OCI-LY1 (cell line): ENCODE results near the gene MAT2A.

Source experiments
- H2AFZ ChIP-seq: fragments of 200-600 bp; sonication (generic), shearing (Covaris generic); 2 replicates; pipeline ENCODE4 v1.6.0; 2014; ENCODE audit warnings: antibody characterized with exemption, mild to moderate bottlenecking, low read length
- H3F3A ChIP-seq: fragments of 200-600 bp; sonication (generic), shearing (Covaris generic); 2 replicates; pipeline ENCODE4 v1.6.0; 2014; ENCODE audit warnings: mild to moderate bottlenecking, antibody characterized with exemption, low read length, moderate library complexity; ENCODE audit not compliant: insufficient read depth
- H3K27ac ChIP-seq: fragments of 200-600 bp; sonication (generic); 2 replicates; pipeline ENCODE4 v1.5.1; 2014; ENCODE audit warnings: low read length, mixed run types, mild to moderate bottlenecking, low read depth; ENCODE audit not compliant: poor library complexity, severe bottlenecking
- H3K27me3 ChIP-seq: fragments of 200-600 bp; sonication (generic); 2 replicates; pipeline ENCODE4 v1.6.0; 2014; ENCODE audit warnings: antibody characterized with exemption, mild to moderate bottlenecking, low read length, moderate library complexity; ENCODE audit not compliant: insufficient read depth
- H3K36me3 ChIP-seq: fragments of 200-600 bp; sonication (generic); 2 replicates; pipeline ENCODE4 v1.6.1; 2014; ENCODE audit warnings: mild to moderate bottlenecking, antibody characterized with exemption, low read length, moderate library complexity, mixed read lengths; ENCODE audit not compliant: insufficient read depth
- H3K4me1 ChIP-seq: fragments of 200-600 bp; sonication (generic); 2 replicates; pipeline ENCODE4 v1.5.1; 2014; ENCODE audit warnings: mild to moderate bottlenecking, low read length, moderate library complexity; ENCODE audit not compliant: insufficient read depth, severe bottlenecking
- H3K4me2 ChIP-seq: fragments of 200-600 bp; sonication (generic), shearing (Covaris generic); 2 replicates; pipeline ENCODE4 v1.6.1; 2014; ENCODE audit warnings: low read length
- H3K4me3 ChIP-seq: fragments of 200-600 bp; sonication (generic); 2 replicates; pipeline ENCODE4 v1.5.1; 2014; ENCODE audit warnings: low read length, low read depth, mild to moderate bottlenecking, mixed read lengths; ENCODE audit not compliant: poor library complexity, severe bottlenecking
- H3K79me2 ChIP-seq: fragments of 200-600 bp; shearing (Covaris generic); 2 replicates; pipeline ENCODE4 v1.6.1; 2016; ENCODE audit warnings: mixed run types, low read length, mixed read lengths; ENCODE audit not compliant: insufficient read depth
- H3K9ac ChIP-seq: fragments of 200-600 bp; sonication (generic), shearing (Covaris generic); 2 replicates; pipeline ENCODE4 v1.6.1; 2014; ENCODE audit warnings: mild to moderate bottlenecking, low read length, mixed read lengths
- H3K9me2 ChIP-seq: fragments of 200-600 bp; sonication (generic), shearing (Covaris generic); 2 replicates; pipeline ENCODE4 v1.6.1; 2014; ENCODE audit warnings: low read depth, mild to moderate bottlenecking, low read length, mixed read lengths
- H3K9me3 ChIP-seq: fragments of 200-600 bp; shearing (Covaris generic); 2 replicates; pipeline ENCODE4 v1.6.1; 2014; ENCODE audit warnings: low read length, mixed read lengths
- H4K20me1 ChIP-seq: fragments of 200-600 bp; sonication (generic), shearing (Covaris generic); 2 replicates; pipeline ENCODE4 v1.6.0; 2016; ENCODE audit warnings: mild to moderate bottlenecking, low read length; ENCODE audit not compliant: insufficient read depth
- CTCF ChIP-seq: fragments of 200-600 bp; sonication (generic), shearing (Covaris generic); IDR thresholded peaks from 2 replicates; pipeline ENCODE4 v1.5.1; 2017; ENCODE audit warnings: mild to moderate bottlenecking, antibody characterized with exemption, low read length, moderate library complexity, mixed read lengths
- EZH2 ChIP-seq: fragments of 200-600 bp; sonication (generic), shearing (Covaris generic); IDR thresholded peaks from 2 replicates; pipeline ENCODE4 v1.8.0; 2017; ENCODE audit warnings: borderline replicate concordance, mixed run types, mild to moderate bottlenecking, antibody characterized with exemption, low read length, moderate library complexity, mixed read lengths

MAT2A gene

GRCh38 chr2:85497944-85498630 lies 40.9 kb upstream of the MAT2A start:
- TF ChIP-seq CTCF (no peak), EZH2 (no peak)
- Histone ChIP-seq H2AFZ (no peak overlapping the region), H3K79me2 (no peaks in the 10 kb centered on the region), H3K27ac (no peak overlapping the region), H3F3A (no peaks in the 10 kb centered on the region), H3K9me2 (no peaks in the 10 kb centered on the region), H3K36me3 (no peaks in the 10 kb centered on the region), H4K20me1 (no peaks in the 10 kb centered on the region), H3K9me3 (no peaks in the 10 kb centered on the region), H3K9ac (no peak overlapping the region), H3K4me1 (no peaks in the 10 kb centered on the region), H3K27me3 (no peaks in the 10 kb centered on the region), H3K4me2 (no peak overlapping the region), H3K4me3 (no peak overlapping the region)

- H3K36me3 ChIP-seq = no peaks in the 10 kb centered on the region
- H4K20me1 ChIP-seq = no peaks in the 10 kb centered on the region
- H3F3A ChIP-seq = no peaks in the 10 kb centered on the region
- H3K27me3 ChIP-seq = no peaks in the 10 kb centered on the region
- H3K9me3 ChIP-seq = no peaks in the 10 kb centered on the region
- no peak overlapping the region for H3K4me2 ChIP-seq
- no peak overlapping the region for H3K4me3 ChIP-seq
- no peak overlapping the region for H2AFZ ChIP-seq
- H3K9ac ChIP-seq = no peak overlapping the region
- no peaks in the 10 kb centered on the region for H3K9me2 ChIP-seq
- H3K4me1 ChIP-seq = no peaks in the 10 kb centered on the region
- H3K79me2 ChIP-seq = no peaks in the 10 kb centered on the region
- TF ChIP-seq EZH2 (no peak), CTCF (no peak)
- no peak overlapping the region for H3K27ac ChIP-seq
Measured at GRCh38 chr2:85501248-85501647, 37.7 kb upstream of the MAT2A start.

GRCh38 chr2:85502720-85503119 lies 36.2 kb upstream of the MAT2A start:
- no peak overlapping the region for H2AFZ ChIP-seq
- H3K27ac ChIP-seq = no peak overlapping the region
- no peak overlapping the region for H3K4me2 ChIP-seq

More at GRCh38 chr2:85502720-85503119, 36.2 kb upstream of the MAT2A start:
- no peaks in the 10 kb centered on the region for H3K4me1 ChIP-seq
- no peak overlapping the region for H3K4me3 ChIP-seq
- H3K9ac ChIP-seq = no peak overlapping the region
- H3F3A ChIP-seq = no peaks in the 10 kb centered on the region
- no peaks in the 10 kb centered on the region for H3K9me3 ChIP-seq
- H3K36me3 ChIP-seq = no peaks in the 10 kb centered on the region
- no peaks in the 10 kb centered on the region for H3K9me2 ChIP-seq
- H4K20me1 ChIP-seq = no peaks in the 10 kb centered on the region
- H3K27me3 ChIP-seq = no peaks in the 10 kb centered on the region
- no peaks in the 10 kb centered on the region for H3K79me2 ChIP-seq
- TF ChIP-seq EZH2 (no peak), CTCF (no peak)
